Measurements from ENCODE around the gene APOBEC3F. TPM values are rescaled to one million over a fixed set of nuclear protein-coding genes. Genes with fewer than 3 reads are reported as not detected.
"Not testable (repeated sequence)": the region's sequence is repeated elsewhere in the genome, so short reads cannot be mapped to it uniquely, and the experiment has no call there.

Gene APOBEC3F
- total RNA-seq, 4 donors from 2014 or later, result 2.8 to 5.0 (median 3.9) TPM

- intact Hi-C loops (cut with DNase I), result no loop called here
- TF ChIP-seq CTCF (IDR thresholded peaks at IDR 0.05) (no peak), EP300 (IDR thresholded peaks at IDR 0.05) (no peak), POLR2A (IDR thresholded peaks at IDR 0.05; ENCODE audit: low read depth) (no peak), POLR2AphosphoS5 (IDR thresholded peaks at IDR 0.05) (no peak)
- no peaks in the 10 kb centered on the region for H3K27me3 ChIP-seq
- no peak overlapping the region for H3K4me3 ChIP-seq
- H3K9me3 ChIP-seq, result no peaks in the 10 kb centered on the region
- 89% methylated on average over 8 of the region's 8 CpGs for WGBS
- no peak for DNase-seq (ENCODE audit: extremely low spot score)
- peaks cover 0 to 28% (median 10%) of the 10 kb centered on the region in 4 donors for H3K36me3 ChIP-seq
- H3K27ac ChIP-seq (replicated peaks in 1 of 4), result no peak overlapping the region
- H3K4me1 ChIP-seq, result peaks cover 0 to 15% (median 12%) of the 10 kb centered on the region in 4 donors
These were observed 37.7 kb downstream of the APOBEC3F start for GRCh38 chr22:39078329-39078728.

- 94% methylated on average over 24 of the region's 24 CpGs for WGBS
- DNase-seq (ENCODE audit: extremely low spot score); H3K9me3 ChIP-seq; intact Hi-C loops (cut with DNase I); H3K27ac ChIP-seq (replicated peaks in 1 of 4); H3K4me3 ChIP-seq; H3K27me3 ChIP-seq: not testable (repeated sequence)
- H3K4me1 ChIP-seq, result peaks cover 0 to 15% (median 12%) of the 10 kb centered on the region in 4 donors
- H3K36me3 ChIP-seq, result peaks cover 0 to 28% (median 10%) of the 10 kb centered on the region in 4 donors
These were observed 38.5 kb downstream of the APOBEC3F start for GRCh38 chr22:39079054-39079637.

- peaks cover 0 to 28% (median 10%) of the 10 kb centered on the region in 4 donors for H3K36me3 ChIP-seq
- H3K9me3 ChIP-seq, result no peaks in the 10 kb centered on the region
- 75% methylated on average over 9 of the region's 9 CpGs for WGBS
- no peak overlapping the region for H3K4me3 ChIP-seq
- H3K4me1 ChIP-seq, result peaks cover 0 to 15% (median 12%) of the 10 kb centered on the region in 4 donors
- DNase-seq (ENCODE audit: extremely low spot score), result no peak
- TF ChIP-seq POLR2A (IDR thresholded peaks at IDR 0.05; ENCODE audit: low read depth), result no peak
- TF ChIP-seq EP300 (IDR thresholded peaks at IDR 0.05), result no peak
- TF ChIP-seq POLR2AphosphoS5 (IDR thresholded peaks at IDR 0.05), result no peak
- no peak for TF ChIP-seq CTCF (IDR thresholded peaks at IDR 0.05)
- no peak overlapping the region for H3K27ac ChIP-seq (replicated peaks in 1 of 4)
- H3K27me3 ChIP-seq, result no peaks in the 10 kb centered on the region
- intact Hi-C loops (cut with DNase I), result no loop called here
These were observed 39.5 kb downstream of the APOBEC3F start for GRCh38 chr22:39080052-39080762.

GRCh38 chr22:39081016-39081415 is 40.4 kb downstream of the APOBEC3F start:
- H3K4me1 ChIP-seq, result peaks cover 0 to 15% (median 12%) of the 10 kb centered on the region in 4 donors
- no peak for DNase-seq (ENCODE audit: extremely low spot score)
- H3K27me3 ChIP-seq, result no peaks in the 10 kb centered on the region
- 91% methylated on average over 12 of the region's 12 CpGs for WGBS
- no peak for TF ChIP-seq CTCF (IDR thresholded peaks at IDR 0.05)
- no peak for TF ChIP-seq EP300 (IDR thresholded peaks at IDR 0.05)
- no peak for TF ChIP-seq POLR2A (IDR thresholded peaks at IDR 0.05; ENCODE audit: low read depth)
- no peak for TF ChIP-seq POLR2AphosphoS5 (IDR thresholded peaks at IDR 0.05)
- intact Hi-C loops (cut with DNase I), result no loop called here
- no peak overlapping the region for H3K27ac ChIP-seq (replicated peaks in 1 of 4)
- peaks cover 0 to 28% (median 10%) of the 10 kb centered on the region in 4 donors for H3K36me3 ChIP-seq
- H3K9me3 ChIP-seq, result no peaks in the 10 kb centered on the region
- no peak overlapping the region for H3K4me3 ChIP-seq

- 73% methylated on average over 8 of the region's 8 CpGs for WGBS
- TF ChIP-seq POLR2AphosphoS5 (IDR thresholded peaks at IDR 0.05), result no peak
- TF ChIP-seq CTCF (IDR thresholded peaks at IDR 0.05), result no peak
- TF ChIP-seq POLR2A (IDR thresholded peaks at IDR 0.05; ENCODE audit: low read depth), result no peak
- no peak for TF ChIP-seq EP300 (IDR thresholded peaks at IDR 0.05)
- H3K27ac ChIP-seq (replicated peaks in 1 of 4), result no peak overlapping the region
These were observed 40.9 kb downstream of the APOBEC3F start for GRCh38 chr22:39081598-39081997.

More at GRCh38 chr22:39081598-39081997, 40.9 kb downstream of the APOBEC3F start:
- Histone ChIP-seq H3K27me3 (no peaks in the 10 kb centered on the region), H3K4me3 (no peak overlapping the region), H3K9me3 (no peaks in the 10 kb centered on the region), H3K36me3 (peaks cover 0 to 28% (median 10%) of the 10 kb centered on the region in 4 donors), H3K4me1 (peaks cover 0 to 15% (median 12%) of the 10 kb centered on the region in 4 donors)
- intact Hi-C loops (cut with DNase I), result no loop called here
- DNase-seq (ENCODE audit: extremely low spot score), result no peak
